Lower leg skin (tissue), 3 donors: ENCODE results near the gene INHBA.

ENCODE experiments used
- POLR2A ChIP-seq, 2 donors: fragments of 450-650 bp; IDR thresholded peaks; one replicate each; pipeline ENCODE4 v1.6.1; 2016 to 2017; ENCODE audit warnings: antibody characterized with exemption in 2 of 2, mild to moderate bottlenecking in 1 of 2, moderate library complexity in 1 of 2
- TF ChIP-seq, protein P1 (sequence below), 3 donors: fragments of 450-650 bp; IDR thresholded peaks; one replicate each; pipeline ENCODE4 v1.5.1; 2016; ENCODE audit warnings: antibody characterized with exemption in 3 of 3, mild to moderate bottlenecking in 3 of 3, moderate library complexity in 2 of 3

DNA sequence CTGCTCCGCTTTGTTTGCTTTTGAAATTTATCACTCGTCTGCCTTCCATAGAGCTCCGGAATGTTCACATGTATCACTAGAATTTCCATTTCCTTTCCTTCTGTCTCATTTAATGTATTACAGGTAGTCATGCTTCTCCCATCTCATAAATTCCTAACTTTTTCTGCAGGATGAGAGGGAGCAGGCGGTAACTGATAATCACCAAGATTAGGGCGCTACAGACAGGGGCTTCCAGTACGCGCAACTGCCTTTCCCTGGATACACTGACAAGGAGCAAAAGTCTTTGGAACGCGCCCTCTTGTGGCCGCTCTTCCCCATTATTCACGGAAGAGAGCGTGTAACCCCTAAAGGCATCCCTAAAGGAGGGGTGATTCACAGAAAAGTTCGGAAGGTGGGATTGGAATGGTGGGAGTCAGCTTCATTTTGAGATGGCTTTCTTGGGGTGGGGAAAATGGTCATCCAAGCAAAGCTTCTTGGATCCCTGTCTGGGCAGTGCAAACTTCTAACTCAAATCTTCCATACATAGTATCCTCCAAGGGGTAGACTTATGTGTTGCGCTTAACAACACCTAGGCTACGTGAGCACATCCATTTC, 6.5 kb downstream of the INHBA start:
- TF ChIP-seq, protein P1, sequence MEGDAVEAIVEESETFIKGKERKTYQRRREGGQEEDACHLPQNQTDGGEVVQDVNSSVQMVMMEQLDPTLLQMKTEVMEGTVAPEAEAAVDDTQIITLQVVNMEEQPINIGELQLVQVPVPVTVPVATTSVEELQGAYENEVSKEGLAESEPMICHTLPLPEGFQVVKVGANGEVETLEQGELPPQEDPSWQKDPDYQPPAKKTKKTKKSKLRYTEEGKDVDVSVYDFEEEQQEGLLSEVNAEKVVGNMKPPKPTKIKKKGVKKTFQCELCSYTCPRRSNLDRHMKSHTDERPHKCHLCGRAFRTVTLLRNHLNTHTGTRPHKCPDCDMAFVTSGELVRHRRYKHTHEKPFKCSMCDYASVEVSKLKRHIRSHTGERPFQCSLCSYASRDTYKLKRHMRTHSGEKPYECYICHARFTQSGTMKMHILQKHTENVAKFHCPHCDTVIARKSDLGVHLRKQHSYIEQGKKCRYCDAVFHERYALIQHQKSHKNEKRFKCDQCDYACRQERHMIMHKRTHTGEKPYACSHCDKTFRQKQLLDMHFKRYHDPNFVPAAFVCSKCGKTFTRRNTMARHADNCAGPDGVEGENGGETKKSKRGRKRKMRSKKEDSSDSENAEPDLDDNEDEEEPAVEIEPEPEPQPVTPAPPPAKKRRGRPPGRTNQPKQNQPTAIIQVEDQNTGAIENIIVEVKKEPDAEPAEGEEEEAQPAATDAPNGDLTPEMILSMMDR (IDR thresholded peaks at IDR 0.05) = no peak
- TF ChIP-seq POLR2A (IDR thresholded peaks at IDR 0.05) = no peak
